Measurements from ENCODE around the gene LMAN1L.

Gene LMAN1L

GRCh38 chr15:74838137-74838516 is 25.5 kb downstream of the LMAN1L start:
- no peak for TF ChIP-seq MAX (IDR thresholded peaks at IDR 0.05; ENCODE audit: low read depth, low read length)
- TF ChIP-seq CTCF (IDR thresholded peaks at IDR 0.05; ENCODE audit: low read depth, low read length) = no peak
- TF ChIP-seq POLR2A (IDR thresholded peaks at IDR 0.05; ENCODE audit: extremely low read depth, insufficient read length) = no peak
- TF ChIP-seq MYC (IDR thresholded peaks at IDR 0.05; ENCODE audit: low read depth, low read length) = no peak
- no peak for DNase-seq (ENCODE audit: low read depth)
- no peak overlapping the region for H3K4me3 ChIP-seq (ENCODE audit: low read depth, low read length)

GRCh38 chr15:74838746-74839525 is 26.3 kb downstream of the LMAN1L start:
- TF ChIP-seq POLR2A (IDR thresholded peaks at IDR 0.05; ENCODE audit: extremely low read depth, insufficient read length) = no peak
- no peak for TF ChIP-seq MYC (IDR thresholded peaks at IDR 0.05; ENCODE audit: low read depth, low read length)
- no peak for TF ChIP-seq CTCF (IDR thresholded peaks at IDR 0.05; ENCODE audit: low read depth, low read length)
- TF ChIP-seq MAX (IDR thresholded peaks at IDR 0.05; ENCODE audit: low read depth, low read length) = no peak
- peak; percentile 53 for DNase-seq (ENCODE audit: low read depth)
- no peak overlapping the region for H3K4me3 ChIP-seq (ENCODE audit: low read depth, low read length)

GRCh38 chr15:74839526-74840395 is 27.1 kb downstream of the LMAN1L start:
- DNase-seq (ENCODE audit: low read depth) = peak; percentile 30
- H3K4me3 ChIP-seq (ENCODE audit: low read depth, low read length) = no peak overlapping the region
- TF ChIP-seq CTCF (IDR thresholded peaks at IDR 0.05; ENCODE audit: low read depth, low read length) = peak; percentile 32
- TF ChIP-seq MYC (IDR thresholded peaks at IDR 0.05; ENCODE audit: low read depth, low read length) = no peak

- no peak for DNase-seq (ENCODE audit: low read depth)
- H3K4me3 ChIP-seq (ENCODE audit: low read depth, low read length) = no peak overlapping the region
- no peak for TF ChIP-seq MAX (IDR thresholded peaks at IDR 0.05; ENCODE audit: low read depth, low read length)
- TF ChIP-seq CTCF (IDR thresholded peaks at IDR 0.05; ENCODE audit: low read depth, low read length) = no peak
- no peak for TF ChIP-seq POLR2A (IDR thresholded peaks at IDR 0.05; ENCODE audit: extremely low read depth, insufficient read length)
- TF ChIP-seq MYC (IDR thresholded peaks at IDR 0.05; ENCODE audit: low read depth, low read length) = no peak
These were observed 28.5 kb downstream of the LMAN1L start for GRCh38 chr15:74840851-74841775.

GRCh38 chr15:74841891-74842373 is 29.3 kb downstream of the LMAN1L start:
- no peak for DNase-seq (ENCODE audit: low read depth)
- TF ChIP-seq MAX (IDR thresholded peaks at IDR 0.05; ENCODE audit: low read depth, low read length) (no peak), MYC (IDR thresholded peaks at IDR 0.05; ENCODE audit: low read depth, low read length) (no peak), POLR2A (IDR thresholded peaks at IDR 0.05; ENCODE audit: extremely low read depth, insufficient read length) (no peak)
- peak overlapping the region; percentile 81 for H3K4me3 ChIP-seq (ENCODE audit: low read depth, low read length)
